GM21619 (cell line): Measurements from ENCODE around the gene CABP2.

Source experiments
- ATAC-seq: cut with Tn5 transposase; IDR thresholded peaks from one replicate; pipeline ENCODE4 v1.9.1; 2021; ENCODE audit not compliant: unreplicated experiment

Gene CABP2

GRCh38 chr11:67508486-67509121 is 14.6 kb downstream of the CABP2 start:
- peak; percentile 31 for ATAC-seq

- ATAC-seq, result peak; percentile 59
Measured at GRCh38 chr11:67507864-67508485, 15.3 kb downstream of the CABP2 start, which contains the start of gene CDK2AP2. Gene CDK2AP2, minus strand, starts transcription at chr11:67508162. Its CDS starts 80 bp downstream, at chr11:67508082.

GRCh38 chr11:67507242-67507863 is 15.9 kb downstream of the CABP2 start:
- no peak for ATAC-seq

- ATAC-seq, result no peak
Measured at GRCh38 chr11:67506426-67507051, 16.7 kb downstream of the CABP2 start.

GRCh38 chr11:67505605-67506396 is 17.4 kb downstream of the CABP2 start:
- no peak for ATAC-seq

GRCh38 chr11:67504950-67505581 is 18.2 kb downstream of the CABP2 start, which contains the start of gene PITPNM1:
Gene PITPNM1, minus strand, starts transcription at chr11:67505363. Its CDS starts 1,183 bp downstream, at chr11:67504180.
- no peak for ATAC-seq

- no peak for ATAC-seq
Measured at GRCh38 chr11:67504005-67504949, 19.0 kb downstream of the CABP2 start.

GRCh38 chr11:67503119-67504004 is 19.9 kb downstream of the CABP2 start:
- ATAC-seq, result no peak

- no peak for ATAC-seq
Measured at GRCh38 chr11:67502328-67502979, 20.8 kb downstream of the CABP2 start.

- no peak for ATAC-seq
Measured at GRCh38 chr11:67501854-67502253, 21.4 kb downstream of the CABP2 start.

- ATAC-seq, result no peak
Measured at GRCh38 chr11:67500831-67501715, 22.2 kb downstream of the CABP2 start.

- no peak for ATAC-seq
Measured at GRCh38 chr11:67500484-67500821, 22.8 kb downstream of the CABP2 start.

- ATAC-seq, result no peak
Measured at GRCh38 chr11:67499808-67500483, 23.3 kb downstream of the CABP2 start.

GRCh38 chr11:67498544-67498972 is 24.7 kb downstream of the CABP2 start:
- no peak for ATAC-seq

GRCh38 chr11:67497656-67498291 is 25.5 kb downstream of the CABP2 start:
- no peak for ATAC-seq

- ATAC-seq, result no peak
Measured at GRCh38 chr11:67496113-67496512, 27.1 kb downstream of the CABP2 start.
